Activated T-cell treated with anti-CD3 and anti-CD28 coated beads, Interleukin-2, amount 50 U/mL, for 72 hours (primary cell): ENCODE data around the gene TMEM51. TPM values are rescaled to one million over a fixed set of nuclear protein-coding genes. Genes with fewer than 3 reads are reported as not detected.
A peak's percentile ranks its signal among the peaks of the same experiment; 100 is the strongest.

ENCODE experiments used
- ATAC-seq, 2 donors: fragments of 150-1000 bp; cut with Tn5 transposase; replicated peaks in 1 of 2; 2 replicates each; pipeline ENCODE4 v1.10.0; 2021; ENCODE audit warnings: moderate library complexity in 2 of 2, mild to moderate bottlenecking in 1 of 2
- DNase-seq, 2 donors: peaks; one replicate each; pipeline ENCODE4 v3.0.0; 2021 to 2022; ENCODE audit warnings: mixed read lengths in 1 of 2
- H3K27ac Mint-ChIP-seq: one replicate; pipeline ENCODE4 v1.8.0; 2022; ENCODE audit warnings: mild to moderate bottlenecking, moderate library complexity, mixed read lengths
- H3K27me3 Mint-ChIP-seq: one replicate; pipeline ENCODE4 v1.8.0; 2022; ENCODE audit warnings: low read depth, mixed read lengths
- H3K36me3 Mint-ChIP-seq, 2 donors: one replicate each; pipeline ENCODE4 v1.8.0; 2022; ENCODE audit warnings: mixed read lengths in 2 of 2, mild to moderate bottlenecking in 1 of 2; ENCODE audit not compliant: insufficient read depth in 2 of 2
- H3K4me1 Mint-ChIP-seq: one replicate; pipeline ENCODE4 v1.8.0; 2022; ENCODE audit warnings: low read depth, mixed read lengths
- H3K4me3 Mint-ChIP-seq, 2 donors: one replicate each; pipeline ENCODE4 v1.8.0; 2022; ENCODE audit warnings: mild to moderate bottlenecking in 2 of 2, mixed read lengths in 2 of 2, moderate library complexity in 2 of 2
- H3K9me3 Mint-ChIP-seq, 2 donors: one replicate each; pipeline ENCODE4 v1.8.0; 2022; ENCODE audit warnings: mixed read lengths in 2 of 2
- total RNA-seq, 2 donors: library from RNA; stranded (reverse); gene quantifications; one replicate each; pipeline ENCODE4 v1.2.3, GENCODE V29; 2022

TMEM51 gene
- total RNA-seq, 2 donors from 2014 or later, result not detected

DNA sequence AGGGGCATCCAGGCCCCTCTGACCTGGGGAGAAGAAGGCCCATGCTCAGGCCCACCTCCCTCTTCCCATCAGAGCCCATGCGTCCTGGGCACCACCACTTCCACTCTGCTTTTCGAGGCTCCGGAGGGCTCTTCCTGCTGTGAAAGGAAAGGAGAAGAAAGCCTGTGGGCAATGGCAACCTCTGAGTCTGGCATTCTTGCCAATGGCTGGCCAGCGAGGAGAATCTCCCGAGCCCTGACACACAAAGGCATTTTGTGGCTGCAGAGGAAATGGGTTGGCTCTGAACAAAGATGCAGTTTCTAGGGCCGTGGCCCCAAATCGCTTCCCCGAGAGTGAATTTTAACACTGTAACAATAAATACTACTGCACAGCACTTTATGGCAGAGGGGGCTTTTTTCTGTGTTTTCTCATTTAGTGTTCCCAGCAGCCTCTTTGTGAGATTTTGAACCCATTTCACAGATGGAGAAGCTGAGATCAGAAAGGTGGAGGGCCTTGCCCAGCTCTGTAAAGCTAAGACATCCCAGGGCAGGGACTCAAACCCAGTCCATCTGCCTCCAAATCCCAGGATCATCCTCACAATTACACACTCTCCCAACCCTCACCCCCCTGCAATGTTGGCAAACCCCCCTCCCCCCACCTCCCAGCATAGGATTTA, 35.7 kb upstream of the TMEM51 start:
- no peak overlapping the region for H3K27ac Mint-ChIP-seq
- no peaks in the 10 kb centered on the region for H3K27me3 Mint-ChIP-seq
- ATAC-seq (no peak), DNase-seq (no peak)
- H3K4me1 Mint-ChIP-seq, result peaks cover 1% of the 10 kb centered on the region
- no peaks in the 10 kb centered on the region for H3K9me3 Mint-ChIP-seq
- H3K36me3 Mint-ChIP-seq, result no peaks in the 10 kb centered on the region
- no peak overlapping the region for H3K4me3 Mint-ChIP-seq

DNA sequence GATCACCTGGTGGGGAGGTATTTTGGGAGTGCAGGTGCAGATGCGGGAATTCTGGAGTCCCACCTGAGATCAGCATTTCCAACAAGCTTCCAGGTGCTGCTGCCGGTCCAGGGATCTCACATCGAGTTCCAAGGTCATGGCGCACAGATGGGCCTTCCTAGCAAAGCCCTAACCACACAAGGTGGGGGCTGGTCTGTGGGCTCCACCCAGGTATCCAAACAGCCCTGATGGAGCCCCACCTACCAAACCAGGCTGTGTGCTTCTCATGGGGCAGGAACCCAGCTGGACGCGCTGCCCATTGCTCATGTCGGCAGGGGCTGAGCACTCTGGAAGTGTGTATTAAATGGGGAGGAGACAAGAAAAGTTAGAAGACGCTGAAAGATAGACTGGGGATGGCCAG, 35.0 kb upstream of the TMEM51 start:
- H3K27ac Mint-ChIP-seq, result no peak overlapping the region
- ATAC-seq (no peak), DNase-seq (no peak)
- no peaks in the 10 kb centered on the region for H3K4me1 Mint-ChIP-seq
- H3K36me3 Mint-ChIP-seq, result no peaks in the 10 kb centered on the region
- H3K9me3 Mint-ChIP-seq, result no peaks in the 10 kb centered on the region
- H3K4me3 Mint-ChIP-seq, result no peak overlapping the region
- H3K27me3 Mint-ChIP-seq, result no peaks in the 10 kb centered on the region

DNA sequence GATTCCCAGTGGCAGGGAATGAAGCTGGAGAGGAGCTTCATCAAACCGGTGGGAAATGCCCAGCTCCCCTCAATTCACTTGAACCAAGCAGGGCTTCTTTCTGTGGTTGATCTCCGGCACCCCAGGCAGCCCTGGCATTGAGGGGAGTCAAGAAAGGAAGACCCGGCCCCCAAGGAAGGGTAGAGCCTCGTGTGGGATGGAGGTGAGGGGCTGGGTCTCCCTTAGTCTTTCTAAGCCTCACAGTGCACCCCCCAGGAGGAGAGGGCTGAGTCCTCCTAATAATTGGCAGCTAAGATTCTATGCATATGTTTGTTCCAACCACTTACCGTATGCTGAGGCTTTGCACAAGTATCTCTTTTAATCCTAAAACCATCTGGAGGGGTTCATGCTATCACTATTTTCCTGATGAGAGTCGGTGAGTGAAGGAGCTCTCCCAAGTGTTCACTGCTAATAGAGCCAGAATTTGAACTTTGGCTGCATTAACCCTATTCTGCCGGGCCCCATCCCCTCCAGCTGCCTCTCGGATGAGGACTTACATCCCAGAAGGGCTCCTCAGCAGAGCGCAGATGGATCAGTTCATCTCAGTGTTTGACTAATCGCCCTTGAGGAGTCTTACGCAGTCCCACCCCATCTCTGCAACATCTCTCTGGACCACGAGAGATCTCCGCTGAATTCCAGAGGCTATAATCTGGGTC, 33.1 kb upstream of the TMEM51 start:
- H3K27ac Mint-ChIP-seq, result no peak overlapping the region
- no peak for ATAC-seq
- H3K4me1 Mint-ChIP-seq, result no peaks in the 10 kb centered on the region

DNA sequence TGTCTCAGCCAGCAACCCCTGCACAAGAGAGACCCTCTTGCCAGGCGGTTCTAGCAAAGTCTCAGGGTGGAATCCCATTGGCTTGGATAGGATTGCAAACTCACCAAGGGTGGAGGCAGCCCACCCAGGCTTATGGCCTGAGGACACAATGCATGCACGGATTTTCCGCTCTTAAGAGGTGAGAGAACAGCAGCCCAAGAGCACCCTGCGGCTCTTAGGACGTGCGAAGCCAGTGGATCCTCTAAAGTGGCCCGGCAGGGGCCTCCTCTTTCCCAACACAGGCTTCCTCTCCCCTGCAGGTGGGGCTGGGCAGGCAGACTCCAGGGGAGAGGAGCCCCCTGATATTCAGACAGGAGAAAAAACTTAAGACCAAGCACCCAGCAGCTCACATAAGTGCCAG, 31.2 kb upstream of the TMEM51 start:
- Mint-ChIP-seq H3K4me3 (no peak overlapping the region), H3K4me1 (no peaks in the 10 kb centered on the region), H3K36me3 (no peaks in the 10 kb centered on the region), H3K9me3 (no peaks in the 10 kb centered on the region), H3K27me3 (no peaks in the 10 kb centered on the region), H3K27ac (no peak overlapping the region)
- DNase-seq (no peak), ATAC-seq (no peak)

More for the DNA sequence above, 33.1 kb upstream of the TMEM51 start:
- no peaks in the 10 kb centered on the region for H3K9me3 Mint-ChIP-seq
- no peak for DNase-seq
- H3K4me3 Mint-ChIP-seq, result no peak overlapping the region
- H3K27me3 Mint-ChIP-seq, result no peaks in the 10 kb centered on the region
- no peaks in the 10 kb centered on the region for H3K36me3 Mint-ChIP-seq

DNA sequence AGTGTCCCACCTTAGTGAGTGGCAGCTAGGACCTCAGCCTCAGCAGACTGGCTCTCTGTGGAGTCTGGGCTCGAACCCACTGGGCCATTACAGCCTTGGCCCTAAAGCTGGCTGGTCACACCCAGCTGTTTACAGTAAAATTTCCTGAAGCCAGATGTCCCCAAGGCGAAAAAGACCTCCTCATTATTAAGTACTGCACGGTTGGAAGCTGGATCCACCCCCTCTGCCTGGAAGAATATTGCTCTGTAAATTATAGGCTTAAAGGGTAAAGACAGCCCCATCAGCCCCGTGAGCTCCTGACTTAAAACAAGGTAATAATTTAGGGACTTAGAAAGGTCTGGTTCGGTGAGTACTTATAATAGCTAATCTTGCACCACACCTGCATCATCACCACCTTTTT, 30.3 kb upstream of the TMEM51 start:
- DNase-seq (no peak), ATAC-seq (no peak)
- H3K36me3 Mint-ChIP-seq, result no peaks in the 10 kb centered on the region
- no peaks in the 10 kb centered on the region for H3K9me3 Mint-ChIP-seq
- H3K27ac Mint-ChIP-seq, result no peak overlapping the region
- peaks cover 6% of the 10 kb centered on the region for H3K27me3 Mint-ChIP-seq
- H3K4me3 Mint-ChIP-seq, result no peak overlapping the region
- no peaks in the 10 kb centered on the region for H3K4me1 Mint-ChIP-seq

DNA sequence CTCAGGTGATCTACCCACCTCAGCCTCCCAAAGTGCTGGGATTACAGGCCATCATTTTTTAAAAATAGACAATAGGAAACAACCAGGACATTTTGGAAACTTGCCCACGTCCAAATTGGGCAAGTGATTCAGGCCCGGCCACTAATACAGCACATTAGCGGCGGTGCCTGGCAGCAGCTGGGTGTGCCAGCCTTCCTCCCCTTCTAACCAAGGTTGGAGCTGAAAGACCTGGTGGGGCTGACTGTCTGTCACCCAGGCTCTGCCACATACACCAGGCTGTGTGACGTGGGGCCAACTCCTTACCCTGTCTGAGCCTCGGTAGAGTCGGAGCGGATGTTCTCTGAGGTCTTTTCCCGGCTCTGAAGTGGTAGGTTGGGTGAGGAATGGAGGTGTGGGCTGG, 29.6 kb upstream of the TMEM51 start:
- H3K27me3 Mint-ChIP-seq, result peaks cover 6% of the 10 kb centered on the region
- H3K4me1 Mint-ChIP-seq, result no peaks in the 10 kb centered on the region
- ATAC-seq (no peak), DNase-seq (no peak)
- H3K36me3 Mint-ChIP-seq, result no peaks in the 10 kb centered on the region
- no peak overlapping the region for H3K27ac Mint-ChIP-seq
- H3K9me3 Mint-ChIP-seq, result no peaks in the 10 kb centered on the region
- no peak overlapping the region for H3K4me3 Mint-ChIP-seq

DNA sequence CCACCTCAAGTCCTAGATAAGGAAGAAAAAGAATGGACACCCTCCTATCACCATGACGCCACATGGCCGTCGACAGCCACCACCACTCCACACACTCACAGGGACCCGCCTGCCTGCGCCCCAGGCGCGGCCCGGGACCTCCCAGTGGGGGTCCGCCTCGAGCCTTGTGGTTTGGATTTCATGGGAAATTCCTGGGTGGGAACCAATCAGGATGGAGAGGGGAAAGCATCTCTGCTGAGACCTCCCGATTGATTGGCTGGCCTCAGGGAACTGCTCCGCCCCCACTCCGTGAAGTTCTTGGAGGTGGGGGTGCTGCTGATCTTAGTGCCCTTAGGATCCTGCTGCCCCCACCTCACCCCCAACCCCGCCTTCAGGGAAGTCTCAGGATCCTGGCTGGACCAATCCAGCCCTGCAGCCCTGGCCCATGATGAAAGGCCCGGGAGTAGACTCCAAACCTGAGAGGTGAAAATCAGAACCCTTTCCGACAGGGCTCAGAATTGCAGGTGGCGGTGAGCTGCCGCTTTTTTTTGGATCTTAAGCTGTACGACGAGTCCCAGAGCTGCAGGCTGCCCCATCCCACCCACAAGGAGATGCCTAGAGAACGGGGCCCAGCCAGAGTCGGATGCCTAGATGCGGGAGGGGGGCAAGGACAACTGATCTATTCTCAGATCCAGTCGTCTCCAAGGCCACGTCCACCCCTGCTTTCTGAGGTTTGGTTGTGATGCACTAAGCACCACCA, 29.0 kb upstream of the TMEM51 start:
- H3K27me3 Mint-ChIP-seq, result peaks cover 12% of the 10 kb centered on the region
- ATAC-seq (no peak), DNase-seq (no peak)
- H3K36me3 Mint-ChIP-seq, result peaks cover 0 to 1% of the 10 kb centered on the region in 2 donors
- H3K4me3 Mint-ChIP-seq, result no peak overlapping the region
- H3K9me3 Mint-ChIP-seq, result no peaks in the 10 kb centered on the region
- no peaks in the 10 kb centered on the region for H3K4me1 Mint-ChIP-seq
- no peak overlapping the region for H3K27ac Mint-ChIP-seq

DNA sequence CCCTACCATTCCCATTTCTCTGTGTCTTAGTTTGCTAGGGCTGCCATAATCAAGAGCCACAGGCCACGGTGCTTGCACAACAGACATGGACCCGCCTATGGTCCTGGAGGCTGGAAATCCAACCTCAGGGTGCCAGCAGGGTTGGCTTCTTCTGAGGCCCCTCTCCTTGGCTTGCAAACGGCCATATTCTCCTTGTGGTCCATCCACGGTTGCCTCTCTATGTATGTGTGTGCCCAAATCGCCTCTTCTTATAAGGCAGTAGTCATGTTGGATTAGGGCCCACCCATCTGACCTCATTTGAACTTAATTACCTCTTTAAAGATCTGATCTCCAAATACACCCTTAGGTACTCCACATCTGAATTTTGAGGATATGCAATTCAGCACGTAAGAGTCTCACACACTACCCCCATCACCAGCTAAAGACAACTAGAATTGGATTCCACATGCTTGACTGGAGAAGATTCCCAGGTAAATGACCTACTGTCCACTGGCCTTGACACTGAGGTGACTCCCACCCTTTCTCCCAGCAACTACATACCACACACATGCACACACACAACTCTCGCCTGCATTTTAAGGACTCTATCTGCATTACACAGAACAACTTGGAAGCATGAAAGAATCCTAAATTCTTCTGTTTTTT, 28.3 kb upstream of the TMEM51 start:
- Mint-ChIP-seq H3K4me3 (no peak overlapping the region), H3K9me3 (no peaks in the 10 kb centered on the region), H3K27ac (no peak overlapping the region), H3K36me3 (peaks cover 0 to 1% of the 10 kb centered on the region in 2 donors), H3K4me1 (no peaks in the 10 kb centered on the region), H3K27me3 (peaks cover 17% of the 10 kb centered on the region)
- ATAC-seq (no peak), DNase-seq (no peak)

DNA sequence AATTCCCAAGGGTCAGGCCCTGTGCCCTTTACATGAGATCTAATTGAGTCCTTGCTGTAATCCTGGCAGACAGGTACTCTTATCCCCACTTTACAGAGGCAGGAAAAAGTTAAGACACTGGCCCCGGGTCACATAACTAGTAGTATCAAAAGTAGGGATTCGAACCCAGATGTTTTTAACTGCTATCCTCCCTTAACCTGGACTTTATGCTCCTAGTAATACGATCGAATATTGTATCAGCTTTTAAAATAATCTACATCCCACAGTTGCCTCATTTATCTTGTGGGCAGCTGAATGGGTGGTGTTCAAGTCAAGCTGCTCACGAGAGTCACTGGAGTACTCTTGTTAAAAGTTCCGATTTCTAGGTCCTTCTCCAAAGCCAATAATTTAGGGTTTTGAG, 25.5 kb upstream of the TMEM51 start:
- Mint-ChIP-seq H3K9me3 (no peaks in the 10 kb centered on the region), H3K27me3 (peaks cover 26% of the 10 kb centered on the region), H3K4me1 (no peaks in the 10 kb centered on the region), H3K27ac (no peak overlapping the region), H3K4me3 (no peak overlapping the region), H3K36me3 (peaks cover 0 to 1% of the 10 kb centered on the region in 2 donors)
- ATAC-seq (no peak), DNase-seq (no peak)

DNA sequence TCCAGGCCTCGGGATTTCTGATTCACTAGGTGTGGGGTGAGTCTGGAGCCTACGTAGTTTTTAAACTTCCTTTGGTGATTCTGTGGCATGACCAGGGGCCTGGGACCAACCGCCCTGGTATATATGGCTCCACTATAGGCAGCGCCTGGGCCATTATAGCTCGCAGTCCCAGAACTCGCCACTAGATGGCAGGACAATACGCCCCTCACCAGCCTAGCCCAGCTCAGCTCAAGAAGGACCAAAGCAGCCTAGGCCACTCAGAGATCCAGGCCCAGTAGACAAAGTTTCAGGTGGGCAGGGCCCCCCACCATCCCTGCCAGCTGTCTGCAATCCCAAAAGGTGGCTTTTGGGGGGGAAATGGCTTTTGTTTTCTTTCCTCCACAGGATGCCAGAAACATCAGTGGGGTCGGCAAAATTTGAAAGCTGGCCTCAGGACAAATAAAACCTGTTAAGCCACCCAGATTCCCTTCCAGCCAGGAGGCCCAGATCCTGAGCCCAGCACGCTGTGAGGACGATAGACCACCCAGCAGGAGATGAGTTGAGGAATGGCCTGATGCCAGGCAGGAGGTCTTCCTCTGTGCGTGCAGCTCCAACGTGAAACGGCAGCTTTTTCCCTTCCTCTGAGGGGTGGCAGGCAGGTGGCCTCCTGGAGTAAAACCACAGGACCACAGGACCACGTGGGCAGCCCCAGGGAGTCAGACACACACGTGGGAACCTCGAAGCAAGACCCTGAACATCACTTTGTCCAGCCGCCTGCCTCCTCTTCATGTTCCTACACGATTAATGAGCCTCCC, 24.8 kb upstream of the TMEM51 start:
- ATAC-seq, result peak; percentile 89 to 95
- Mint-ChIP-seq H3K4me1 (no peaks in the 10 kb centered on the region), H3K4me3 (no peak overlapping the region), H3K27me3 (peaks cover 32% of the 10 kb centered on the region), H3K36me3 (peaks cover 0 to 1% of the 10 kb centered on the region in 2 donors), H3K9me3 (no peaks in the 10 kb centered on the region), H3K27ac (no peak overlapping the region)
- peak; percentile 68 to 80 for DNase-seq

DNA sequence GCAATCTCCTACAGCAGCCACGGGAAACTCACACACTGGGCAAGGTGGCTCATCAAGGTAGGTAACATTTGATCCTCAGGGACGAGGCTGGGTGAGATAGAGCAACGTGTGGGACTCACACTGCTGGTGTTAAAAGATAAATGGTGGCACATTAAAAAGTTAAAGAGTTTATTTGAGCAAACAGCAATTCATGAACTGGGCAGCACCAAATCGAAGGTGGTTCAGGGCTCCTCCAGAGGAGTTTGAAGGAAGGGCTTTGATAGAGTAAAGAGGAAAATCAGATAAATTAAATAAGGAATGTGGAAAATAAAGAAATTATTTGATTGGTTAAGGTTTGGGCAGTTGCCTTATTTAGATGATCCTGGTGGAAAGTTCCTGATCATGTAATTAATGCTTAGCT, 23.6 kb upstream of the TMEM51 start:
- Mint-ChIP-seq H3K4me3 (no peak overlapping the region), H3K36me3 (peaks cover 0 to 1% of the 10 kb centered on the region in 2 donors), H3K9me3 (no peaks in the 10 kb centered on the region), H3K4me1 (no peaks in the 10 kb centered on the region), H3K27ac (no peak overlapping the region), H3K27me3 (peaks cover 45% of the 10 kb centered on the region)
- DNase-seq (no peak), ATAC-seq (no peak)

DNA sequence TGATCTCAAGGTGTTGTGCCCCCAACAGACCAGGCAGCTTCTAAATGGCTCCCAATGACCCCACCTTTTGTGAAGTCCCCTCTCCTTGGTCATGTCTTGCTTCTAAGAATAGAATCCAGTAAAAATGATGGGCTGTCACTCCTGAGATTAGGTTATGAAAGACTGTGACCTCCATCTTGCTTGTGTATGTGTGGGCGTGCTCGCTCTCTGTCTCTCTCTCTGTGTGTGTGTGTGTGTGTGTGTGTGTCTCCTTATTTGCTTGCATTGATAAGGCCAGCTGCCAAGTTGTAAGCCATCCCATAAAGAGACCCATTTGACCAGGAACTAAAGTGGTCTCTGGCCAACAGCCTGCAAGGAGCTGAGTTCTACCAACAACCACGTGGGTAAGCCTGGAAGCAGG, 22.9 kb upstream of the TMEM51 start:
- ATAC-seq (no peak), DNase-seq (no peak)
- H3K27ac Mint-ChIP-seq, result no peak overlapping the region
- H3K4me1 Mint-ChIP-seq, result no peaks in the 10 kb centered on the region
- H3K27me3 Mint-ChIP-seq, result peaks cover 49% of the 10 kb centered on the region
- H3K4me3 Mint-ChIP-seq, result no peak overlapping the region
- peaks cover 0 to 1% of the 10 kb centered on the region in 2 donors for H3K36me3 Mint-ChIP-seq
- H3K9me3 Mint-ChIP-seq, result no peaks in the 10 kb centered on the region
